IMR-90 (cell line): ENCODE measurements around the gene STX2. TPM values are rescaled to one million over a fixed set of nuclear protein-coding genes. Genes with fewer than 3 reads are reported as not detected.
A peak's percentile ranks its signal among the peaks of the same experiment; 100 is the strongest.

Experiments used
- ATAC-seq: fragments of 200-7000 bp; cut with Tn5 transposase; 2 replicates; pipeline ENCODE4 v1.9.1; 2020; ENCODE audit warnings: low read depth, mild to moderate bottlenecking, moderate library complexity
- BruUV-seq: library from RNA; stranded (reverse); fragments of 400-500 nt; replicated peaks from 2 replicates; lab custom pipeline; 2021; lab: Mats Ljungman, UMichigan
- CTCF ChIA-PET: fragments of 300-600 bp; formaldehyde crosslinking; extraction: SDS; loops from one replicate; lab custom pipeline; 2021; ENCODE audit warnings: antibody characterized with exemption; lab: Yijun Ruan, JAX
- POLR2A ChIA-PET: fragments of 300-600 bp; sonication (Branson Sonifier 250); formaldehyde crosslinking; loops from one replicate; lab custom pipeline; 2022; ENCODE audit warnings: antibody characterized with exemption; ENCODE audit not compliant: unreplicated experiment; lab: Charles Lee
- DNase-seq: peaks from one replicate; pipeline ENCODE4 v3.0.0; 2013
- H2AFZ ChIP-seq: replicated peaks from 2 replicates; pipeline ENCODE3; 2013; ENCODE audit warnings: low read length, mild to moderate bottlenecking; ENCODE audit not compliant: poor library complexity
- H2AK5ac ChIP-seq: 2 replicates; pipeline ENCODE4 v1.6.1; 2013; ENCODE audit warnings: low read depth, low read length, inconsistent platforms
- H2AK9ac ChIP-seq: replicated peaks from 2 replicates; pipeline ENCODE3; 2013; ENCODE audit warnings: mild to moderate bottlenecking, low read depth, low read length, moderate library complexity; ENCODE audit not compliant: poor library complexity
- H2BK120ac ChIP-seq: 2 replicates; pipeline ENCODE4 v1.6.1; 2013; ENCODE audit warnings: low read depth, low read length, inconsistent platforms
- H2BK15ac ChIP-seq: 3 replicates; pipeline ENCODE4 v1.6.1; 2013; ENCODE audit warnings: low read depth, low read length, inconsistent platforms
- H2BK20ac ChIP-seq: 2 replicates; pipeline ENCODE4 v1.6.1; 2013; ENCODE audit warnings: low read depth, mild to moderate bottlenecking, inconsistent platforms, low read length, moderate library complexity
- H2BK5ac ChIP-seq: 2 replicates; pipeline ENCODE4 v1.6.1; 2013; ENCODE audit warnings: mild to moderate bottlenecking, low read depth, low read length, inconsistent platforms; ENCODE audit not compliant: poor library complexity, severe bottlenecking
- H3K14ac ChIP-seq: replicated peaks from 2 replicates; pipeline ENCODE4 v1.6.1; 2013; ENCODE audit warnings: low read depth, low read length, inconsistent platforms
- H3K18ac ChIP-seq: 2 replicates; pipeline ENCODE4 v1.6.1; 2013; ENCODE audit warnings: low read depth, low read length, control low read depth
- H3K23ac ChIP-seq: 2 replicates; pipeline ENCODE4 v1.6.1; 2013; ENCODE audit warnings: low read depth, low read length, inconsistent platforms
- H3K27ac ChIP-seq: 2 replicates; pipeline ENCODE4 v1.5.1; 2013; ENCODE audit warnings: mild to moderate bottlenecking, control low read depth, low read length; ENCODE audit not compliant: insufficient read depth
- H3K27me3 ChIP-seq: 2 replicates; pipeline ENCODE4 v1.6.1; 2013; ENCODE audit warnings: low read length; ENCODE audit not compliant: control insufficient read depth, insufficient read depth
- H3K36me3 ChIP-seq: 2 replicates; pipeline ENCODE4 v1.6.1; 2013; ENCODE audit warnings: low read length, mixed read lengths; ENCODE audit not compliant: control insufficient read depth, insufficient read depth
- H3K4ac ChIP-seq: 2 replicates; pipeline ENCODE4 v1.6.1; 2013; ENCODE audit warnings: low read depth, low read length, inconsistent platforms
- H3K4me1 ChIP-seq: 2 replicates; pipeline ENCODE4 v1.6.1; 2013; ENCODE audit warnings: low read length, mixed read lengths; ENCODE audit not compliant: control insufficient read depth, insufficient read depth
- H3K4me2 ChIP-seq: 2 replicates; pipeline ENCODE4 v1.6.1; 2013; ENCODE audit warnings: low read depth, mild to moderate bottlenecking, control low read depth, low read length, moderate library complexity
- H3K4me3 ChIP-seq: 2 replicates; pipeline ENCODE4 v1.5.1; 2013; ENCODE audit warnings: low read depth, mild to moderate bottlenecking, control low read depth, low read length, moderate library complexity; ENCODE audit not compliant: insufficient read depth
- H3K56ac ChIP-seq: 2 replicates; pipeline ENCODE4 v1.6.1; 2013; ENCODE audit warnings: low read length, inconsistent platforms; ENCODE audit not compliant: insufficient read depth; ENCODE audit errors: extremely low read depth
- H3K79me1 ChIP-seq, 2 experiments: 2 replicates each; pipeline ENCODE4 v1.6.1; 2013; ENCODE audit warnings: low read length in 2 of 2, inconsistent platforms in 1 of 2, low read depth in 1 of 2
- H3K9ac ChIP-seq: 2 replicates; pipeline ENCODE4 v1.6.1; 2013; ENCODE audit warnings: low read depth, low read length, control low read depth
- H3K9me1 ChIP-seq: 2 replicates; pipeline ENCODE4 v1.6.1; 2013; ENCODE audit warnings: low read length, inconsistent platforms; ENCODE audit not compliant: insufficient read depth
- H3K9me3 ChIP-seq: 2 replicates; pipeline ENCODE4 v1.6.1; 2013; ENCODE audit warnings: low read length; ENCODE audit not compliant: control insufficient read depth, insufficient read depth
- H4K20me1 ChIP-seq: 2 replicates; pipeline ENCODE4 v1.6.1; 2013; ENCODE audit warnings: low read length, inconsistent platforms; ENCODE audit not compliant: insufficient read depth
- H4K5ac ChIP-seq: 2 replicates; pipeline ENCODE4 v1.6.1; 2013; ENCODE audit warnings: mild to moderate bottlenecking, low read depth, low read length, control low read depth
- H4K8ac ChIP-seq, 2 experiments: 2 replicates each; pipeline ENCODE4 v1.6.1; 2013; ENCODE audit warnings: low read depth in 2 of 2, low read length in 2 of 2, control low read depth in 1 of 2, inconsistent platforms in 1 of 2
- H4K91ac ChIP-seq: 2 replicates; pipeline ENCODE4 v1.6.1; 2013; ENCODE audit warnings: low read depth, low read length, inconsistent platforms; ENCODE audit not compliant: insufficient read depth
- BHLHE40 ChIP-seq: fragments of 150-350 bp; IDR thresholded peaks from 2 replicates; pipeline ENCODE4 v1.6.1; 2016; ENCODE audit warnings: mild to moderate bottlenecking, low read depth, low read length
- CEBPB ChIP-seq: IDR thresholded peaks from 2 replicates; pipeline ENCODE4 v1.6.1; 2012; ENCODE audit warnings: low read depth, low read length, improper control_type of control experiment
- CHD1 ChIP-seq: IDR thresholded peaks from 2 replicates; pipeline ENCODE4 v1.6.1; 2012; ENCODE audit warnings: low read depth, low read length, improper control_type of control experiment
- FOS ChIP-seq: fragments of 150-350 bp; IDR thresholded peaks from 2 replicates; pipeline ENCODE4 v1.6.1; 2016; ENCODE audit warnings: low read depth, low read length
- MAFK ChIP-seq: IDR thresholded peaks from 2 replicates; pipeline ENCODE4 v1.6.1; 2012; ENCODE audit warnings: low read depth, low read length, improper control_type of control experiment
- MAZ ChIP-seq: IDR thresholded peaks from 2 replicates; pipeline ENCODE4 v1.6.1; 2012; ENCODE audit warnings: low read depth, mild to moderate bottlenecking, low read length, improper control_type of control experiment, moderate library complexity, borderline replicate concordance
- MXI1 ChIP-seq: IDR thresholded peaks from 2 replicates; pipeline ENCODE4 v1.6.1; 2012; ENCODE audit warnings: low read depth, mild to moderate bottlenecking, low read length, moderate library complexity, borderline replicate concordance
- POLR2A ChIP-seq: IDR thresholded peaks from 2 replicates; pipeline ENCODE4 v1.6.1; 2012; ENCODE audit warnings: mild to moderate bottlenecking, low read depth, low read length
- RAD21 ChIP-seq: IDR thresholded peaks from 2 replicates; pipeline ENCODE4 v1.6.1; 2012; ENCODE audit warnings: low read length, improper control_type of control experiment
- RCOR1 ChIP-seq: IDR thresholded peaks from 2 replicates; pipeline ENCODE4 v1.6.1; 2012; ENCODE audit warnings: mild to moderate bottlenecking, low read length, improper control_type of control experiment; ENCODE audit not compliant: insufficient replicate concordance
- SMC3 ChIP-seq: fragments of 150-350 bp; IDR thresholded peaks from 2 replicates; pipeline ENCODE4 v1.6.1; 2016; ENCODE audit warnings: low read depth, mild to moderate bottlenecking, antibody characterized with exemption, low read length, moderate library complexity
- whole genome bisulfite sequencing, 2 experiments: methylation state at CpG; one replicate each; pipeline versions ENCODE4 v1.1.5 to v1.1.7; 2013; ENCODE audit warnings: missing lambda C conversion rate in 2 of 2; ENCODE audit not compliant: insufficient read length in 1 of 2; ENCODE audit errors: extremely low coverage in 2 of 2; 5-methylcytosine and 5-hydroxymethylcytosine counted together
- dilution Hi-C: fragments of 300-500 bp; cut with HindIII; formaldehyde crosslinking; loops from one replicate; pipeline ENCODE4 v1.14.3; 2018; ENCODE audit warnings: low sequenced_read_pairs; ENCODE audit not compliant: unreplicated experiment
- in situ Hi-C: fragments of 300-500 bp; cut with MboI; formaldehyde crosslinking; loops from 3 replicates; pipeline ENCODE4 v1.14.3; 2019; ENCODE audit warnings: low sequenced_read_pairs, inconsistent platforms, mixed read lengths
- intact Hi-C: fragments of 100-400 bp; cut with micrococcal nuclease; formaldehyde crosslinking; loops from 2 replicates; pipeline ENCODE4 v1.10.0; 2022
- polyA plus RNA-seq, 3 experiments: library from polyadenylated mRNA; depleted of rRNA; stranded (reverse); fragments of >200 nt; gene quantifications; 2 replicates each; pipeline ENCODE4 v1.2.3, GENCODE V29; 2012; ENCODE audit warnings: low replicate concordance in 1 of 3
- total RNA-seq: library from RNA; depleted of rRNA; stranded (reverse); fragments of >200 nt; gene quantifications from 2 replicates; pipeline ENCODE4 v1.2.3, GENCODE V29; 2012
- TF ChIP-seq, protein P1 (sequence below): fragments of 150-350 bp; IDR thresholded peaks from 2 replicates; pipeline ENCODE4 v1.6.1; 2016; ENCODE audit warnings: low read depth, mild to moderate bottlenecking, low read length, moderate library complexity, borderline replicate concordance
- TF ChIP-seq, protein P2 (sequence below): conservative IDR thresholded peaks from 2 replicates; pipeline ENCODE4 v1.5.1; 2012; ENCODE audit warnings: mild to moderate bottlenecking, low read depth, low read length, improper control_type of control experiment

The STX2 gene
- total and polyA plus RNA-seq, 2 of the 4 experiments (the other 2 are of a cell fraction): 26.9 to 32.5 TPM

DNA sequence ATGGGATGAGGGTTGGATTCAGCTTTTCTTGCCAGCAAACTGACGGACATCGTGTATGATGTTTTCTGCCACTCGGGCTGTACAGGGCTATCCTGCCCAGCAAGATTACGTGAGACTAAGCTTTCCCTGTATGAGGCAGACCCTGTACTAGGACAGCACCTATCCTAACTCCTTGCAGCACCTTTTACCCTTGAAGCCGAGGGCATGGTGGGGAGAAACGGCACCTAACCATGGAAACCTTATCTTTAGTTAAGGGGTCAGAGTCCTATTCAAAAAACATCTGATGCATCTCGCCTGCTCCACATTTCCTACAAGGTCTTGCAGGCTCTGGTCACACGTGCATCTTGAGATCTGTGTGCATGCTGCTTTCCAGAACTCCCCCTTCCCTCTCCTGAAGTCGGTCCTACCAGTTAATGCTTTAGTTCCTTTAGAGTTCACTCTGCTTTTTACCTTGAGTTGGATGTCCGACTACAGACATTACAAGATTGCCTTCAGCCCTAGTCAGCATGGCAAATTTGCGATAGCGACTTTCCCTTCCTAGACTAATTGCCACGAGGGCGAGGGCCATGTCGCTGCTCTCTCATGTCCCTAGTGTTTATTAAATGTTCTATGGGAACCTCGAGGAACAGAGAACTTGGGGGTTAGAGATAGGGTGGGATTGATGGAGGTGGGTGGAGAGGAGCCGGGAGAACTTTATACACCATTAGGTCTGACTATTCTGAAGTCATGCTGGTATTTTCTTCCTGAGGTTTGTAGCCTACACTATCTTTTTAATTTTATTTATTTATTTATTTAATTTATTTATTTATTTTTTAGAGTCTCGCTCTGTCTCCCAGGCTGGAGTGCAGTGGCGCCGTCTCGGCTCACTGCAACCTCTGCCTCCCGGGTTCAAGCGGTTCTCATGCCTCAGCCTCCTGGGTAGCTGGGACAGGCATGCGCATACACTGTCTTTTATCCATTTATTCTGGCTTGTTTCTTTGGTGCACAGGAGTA is 39.4 kb upstream of the STX2 start:
- WGBS, 2 experiments: 20% methylated on average over 3 of the region's 24 CpGs; no CpG with 5 or more reads in 1 of the 2 experiments
- peak; percentile 30 for ATAC-seq
- in situ Hi-C loops: no loop called here
- no peak for TF ChIP-seq MAZ
- TF ChIP-seq RAD21: no peak
- no peak for TF ChIP-seq BHLHE40
- TF ChIP-seq RCOR1: no peak
- TF ChIP-seq, protein P1, sequence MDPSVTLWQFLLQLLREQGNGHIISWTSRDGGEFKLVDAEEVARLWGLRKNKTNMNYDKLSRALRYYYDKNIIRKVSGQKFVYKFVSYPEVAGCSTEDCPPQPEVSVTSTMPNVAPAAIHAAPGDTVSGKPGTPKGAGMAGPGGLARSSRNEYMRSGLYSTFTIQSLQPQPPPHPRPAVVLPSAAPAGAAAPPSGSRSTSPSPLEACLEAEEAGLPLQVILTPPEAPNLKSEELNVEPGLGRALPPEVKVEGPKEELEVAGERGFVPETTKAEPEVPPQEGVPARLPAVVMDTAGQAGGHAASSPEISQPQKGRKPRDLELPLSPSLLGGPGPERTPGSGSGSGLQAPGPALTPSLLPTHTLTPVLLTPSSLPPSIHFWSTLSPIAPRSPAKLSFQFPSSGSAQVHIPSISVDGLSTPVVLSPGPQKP: no peak
- TF ChIP-seq MAFK: no peak
- no peak for TF ChIP-seq MXI1
- no peak for TF ChIP-seq POLR2A
- no peak for TF ChIP-seq FOS
- TF ChIP-seq CHD1: no peak
- TF ChIP-seq CEBPB: no peak
- TF ChIP-seq, protein P2, sequence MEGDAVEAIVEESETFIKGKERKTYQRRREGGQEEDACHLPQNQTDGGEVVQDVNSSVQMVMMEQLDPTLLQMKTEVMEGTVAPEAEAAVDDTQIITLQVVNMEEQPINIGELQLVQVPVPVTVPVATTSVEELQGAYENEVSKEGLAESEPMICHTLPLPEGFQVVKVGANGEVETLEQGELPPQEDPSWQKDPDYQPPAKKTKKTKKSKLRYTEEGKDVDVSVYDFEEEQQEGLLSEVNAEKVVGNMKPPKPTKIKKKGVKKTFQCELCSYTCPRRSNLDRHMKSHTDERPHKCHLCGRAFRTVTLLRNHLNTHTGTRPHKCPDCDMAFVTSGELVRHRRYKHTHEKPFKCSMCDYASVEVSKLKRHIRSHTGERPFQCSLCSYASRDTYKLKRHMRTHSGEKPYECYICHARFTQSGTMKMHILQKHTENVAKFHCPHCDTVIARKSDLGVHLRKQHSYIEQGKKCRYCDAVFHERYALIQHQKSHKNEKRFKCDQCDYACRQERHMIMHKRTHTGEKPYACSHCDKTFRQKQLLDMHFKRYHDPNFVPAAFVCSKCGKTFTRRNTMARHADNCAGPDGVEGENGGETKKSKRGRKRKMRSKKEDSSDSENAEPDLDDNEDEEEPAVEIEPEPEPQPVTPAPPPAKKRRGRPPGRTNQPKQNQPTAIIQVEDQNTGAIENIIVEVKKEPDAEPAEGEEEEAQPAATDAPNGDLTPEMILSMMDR: no peak
- TF ChIP-seq SMC3: no peak

More for the DNA sequence above, 39.4 kb upstream of the STX2 start:
- H3K23ac ChIP-seq: peak overlapping the region; percentile 70
- no peak overlapping the region for H3K4me3 ChIP-seq
- H3K9me3 ChIP-seq: no peaks in the 10 kb centered on the region
- peaks cover 7 to 26% of the 10 kb centered on the region in 2 experiments; a peak in 2 of 4 replicates for H3K79me1 ChIP-seq
- DNase-seq: no peak
- no peaks in the 10 kb centered on the region for H3K4me1 ChIP-seq
- POLR2A ChIA-PET: interaction anchor here (0.5 kb wide), 1 partner anchor 938 kb away, joined by 3 read pairs; no protein-coding TSS in a partner anchor
- H2BK20ac ChIP-seq: no peak overlapping the region
- BruUV-seq: no TSS peak
- no peak overlapping the region for H3K27ac ChIP-seq
- H3K9ac ChIP-seq: no peak overlapping the region
- intact Hi-C loops (no loop called here), dilution Hi-C loops (no loop called here)
- no peak overlapping the region for H2BK5ac ChIP-seq
- H3K56ac ChIP-seq: no peak overlapping the region
- no peak overlapping the region for H3K18ac ChIP-seq
- peak overlapping the region; percentile 61 for H2AFZ ChIP-seq
- no peak overlapping the region for H3K4ac ChIP-seq
- H3K14ac ChIP-seq: no peak overlapping the region; the same call in 1 of the 2 replicates
- H4K91ac ChIP-seq: no peak overlapping the region
- H3K36me3 ChIP-seq: peaks cover 18% of the 10 kb centered on the region
- H4K5ac ChIP-seq: no peak overlapping the region
- peaks cover 27% of the 10 kb centered on the region for H4K20me1 ChIP-seq
- CTCF ChIA-PET: no interaction called here
- no peaks in the 10 kb centered on the region for H3K27me3 ChIP-seq
- H4K8ac ChIP-seq: peak overlapping the region in 1 of 2 experiments; percentile 23; a peak in 1 of 4 replicates
- peak overlapping the region; percentile 67 for H2AK9ac ChIP-seq
- no peak overlapping the region for H2BK15ac ChIP-seq
- no peak overlapping the region for H2AK5ac ChIP-seq
- peaks cover 6% of the 10 kb centered on the region; the same call in 1 of the 2 replicates for H3K9me1 ChIP-seq
- H3K4me2 ChIP-seq: no peak overlapping the region
- no peak overlapping the region for H2BK120ac ChIP-seq
